HG03025 (cell line): ENCODE results near the gene PTPRD.
"Not testable (repeated sequence)": the region's sequence is repeated elsewhere in the genome, so short reads cannot be mapped to it uniquely, and the experiment has no call there.

ENCODE experiments used
- ATAC-seq: cut with Tn5 transposase; IDR thresholded peaks from one replicate; pipeline ENCODE4 v1.9.1; 2021; ENCODE audit warnings: mild to moderate bottlenecking, moderate library complexity; ENCODE audit not compliant: unreplicated experiment, low FRiP score

PTPRD gene

DNA sequence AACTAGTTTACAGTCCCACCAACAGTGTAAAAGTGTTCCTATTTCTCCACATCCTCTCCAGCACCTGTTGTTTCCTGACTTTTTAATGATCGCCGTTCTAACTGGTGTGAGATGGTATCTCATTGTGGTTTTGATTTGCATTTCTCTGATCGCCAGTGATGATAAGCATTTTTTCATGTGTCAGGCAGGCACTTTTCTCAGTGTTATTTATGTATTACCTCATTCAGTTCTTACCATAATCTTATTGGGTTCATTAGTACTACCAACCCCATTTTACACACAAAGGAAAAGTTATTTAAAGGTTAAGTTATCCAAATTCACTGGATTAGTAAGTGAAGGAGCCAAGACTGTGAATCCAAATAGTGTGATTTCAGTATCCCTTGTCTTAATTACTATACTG is 1644.5 kb downstream of the PTPRD start:
- not testable (repeated sequence) for ATAC-seq

DNA sequence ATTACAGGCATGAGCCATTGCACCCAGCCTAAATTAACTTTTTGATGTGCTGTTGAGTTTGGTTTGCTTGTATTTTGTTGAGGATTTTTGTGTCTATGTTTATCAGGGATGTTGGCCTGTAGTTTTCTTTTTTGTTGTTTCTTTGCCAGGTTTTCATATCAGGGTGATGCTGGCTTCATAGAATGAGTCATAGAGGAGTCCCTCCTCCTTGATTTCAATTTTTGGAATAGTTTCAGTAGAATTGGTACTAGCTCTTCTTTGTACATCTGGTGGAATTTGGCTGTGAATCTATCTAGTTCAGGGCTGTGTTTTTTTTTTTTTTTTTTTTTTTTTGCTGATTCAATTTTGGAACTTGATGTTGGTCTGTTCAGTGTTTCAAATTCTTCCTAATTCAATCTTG is 1648.9 kb downstream of the PTPRD start:
- ATAC-seq: no peak

DNA sequence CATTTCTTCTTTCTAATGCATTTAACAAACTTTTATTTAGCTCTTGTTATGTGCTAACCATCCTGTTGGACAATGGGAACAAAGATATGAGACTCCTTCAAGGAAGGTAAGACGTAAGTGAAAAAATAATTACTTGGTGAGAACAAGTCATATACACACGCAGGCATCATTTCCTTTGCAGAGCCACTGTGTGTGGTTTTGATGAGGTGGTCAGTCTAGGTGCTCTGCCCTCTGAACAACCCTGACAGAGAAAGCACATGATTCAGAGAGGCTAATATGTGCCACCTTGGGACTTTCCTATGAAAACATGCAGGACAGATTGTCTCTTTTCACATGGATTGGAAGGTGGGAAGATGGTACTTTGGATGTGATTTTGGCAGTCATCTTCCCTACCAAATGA is 1650.7 kb downstream of the PTPRD start:
- no peak for ATAC-seq

DNA sequence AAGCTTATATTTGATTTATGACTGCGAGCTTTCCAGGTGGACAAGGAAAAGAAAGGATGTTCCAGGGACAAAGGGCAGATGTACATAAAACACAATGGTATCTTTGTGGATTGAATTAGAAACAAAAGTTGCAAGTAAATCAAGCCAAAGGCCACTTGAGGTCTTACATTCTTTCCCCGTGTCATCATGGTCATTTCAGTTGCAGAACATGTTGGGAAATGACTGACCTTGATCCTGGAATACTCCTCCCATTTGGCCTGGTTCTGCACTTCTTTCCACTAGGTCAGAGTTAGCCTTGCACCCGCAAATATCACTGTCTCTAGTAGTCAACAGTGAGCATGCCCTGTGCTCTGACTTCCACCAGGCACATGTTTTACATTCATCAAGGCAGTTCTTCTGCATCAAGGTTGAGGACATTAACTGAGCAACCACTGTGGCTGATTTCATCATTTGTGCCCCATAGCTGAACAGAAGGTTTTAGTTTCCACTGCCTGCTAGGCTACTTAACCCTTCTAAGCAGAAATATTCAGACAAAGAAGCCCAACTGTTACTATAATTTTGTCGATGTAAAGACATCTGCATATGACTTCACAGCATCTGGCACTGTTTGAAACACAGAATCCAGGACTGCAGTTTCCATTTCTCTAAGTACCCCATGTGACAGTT is 1651.5 kb downstream of the PTPRD start:
- ATAC-seq: no peak

DNA sequence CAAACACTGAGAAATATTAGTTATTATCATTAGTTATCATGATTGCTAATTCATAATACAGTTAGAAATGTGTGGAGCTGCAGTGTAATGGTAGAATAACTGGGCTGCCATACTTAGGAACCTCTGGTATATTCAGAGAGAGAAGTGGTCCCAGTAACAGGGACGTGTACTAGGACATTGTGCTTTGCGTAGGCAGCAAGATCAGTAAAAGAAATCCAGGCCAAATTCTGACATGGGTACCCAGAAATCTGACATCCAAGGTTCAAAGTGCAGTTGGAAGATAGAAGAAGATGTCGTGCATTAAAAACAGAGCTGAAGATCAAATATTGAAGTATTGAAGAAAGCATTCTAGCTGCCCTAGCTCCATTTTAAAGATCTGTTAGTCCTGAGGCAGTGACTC is 1652.5 kb downstream of the PTPRD start:
- ATAC-seq: no peak

DNA sequence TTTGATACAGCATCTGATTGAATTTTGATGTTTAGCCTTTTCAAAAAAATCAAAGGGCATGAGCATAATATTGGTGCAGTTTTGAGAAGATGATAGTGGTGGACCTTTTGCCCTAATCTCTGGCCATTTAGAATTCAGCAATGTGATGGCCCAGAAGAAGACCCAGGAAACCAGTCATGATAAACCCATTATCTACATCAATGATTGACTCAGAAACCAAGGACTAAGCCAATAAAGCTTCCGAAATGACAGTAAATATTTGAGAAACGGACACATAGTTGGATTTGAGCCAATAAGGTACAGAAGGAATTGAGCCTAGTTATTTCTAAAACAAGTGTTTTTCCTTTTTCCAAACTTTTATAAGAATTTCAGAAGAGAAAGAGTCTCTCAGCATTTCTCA is 1654.4 kb downstream of the PTPRD start:
- ATAC-seq: no peak

DNA sequence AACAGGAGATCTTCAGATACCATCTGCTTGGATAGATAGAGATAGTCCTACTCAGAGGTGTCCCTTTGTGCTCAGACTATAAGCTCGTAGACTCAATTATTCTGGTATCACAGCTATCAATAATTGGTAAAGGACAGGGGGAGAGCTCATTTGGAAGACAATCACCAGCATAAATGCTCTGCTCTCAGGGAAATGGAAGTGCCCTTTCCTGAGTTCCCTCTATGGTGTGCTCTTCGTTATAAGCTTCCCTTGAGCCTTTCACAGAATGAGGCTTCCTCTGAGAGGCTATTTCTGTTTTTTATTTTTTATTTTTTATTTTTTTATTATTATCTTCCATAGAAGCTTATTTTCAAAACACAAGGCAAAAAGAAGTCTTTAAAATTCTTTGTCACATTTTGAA is 1657.5 kb downstream of the PTPRD start:
- no peak for ATAC-seq

DNA sequence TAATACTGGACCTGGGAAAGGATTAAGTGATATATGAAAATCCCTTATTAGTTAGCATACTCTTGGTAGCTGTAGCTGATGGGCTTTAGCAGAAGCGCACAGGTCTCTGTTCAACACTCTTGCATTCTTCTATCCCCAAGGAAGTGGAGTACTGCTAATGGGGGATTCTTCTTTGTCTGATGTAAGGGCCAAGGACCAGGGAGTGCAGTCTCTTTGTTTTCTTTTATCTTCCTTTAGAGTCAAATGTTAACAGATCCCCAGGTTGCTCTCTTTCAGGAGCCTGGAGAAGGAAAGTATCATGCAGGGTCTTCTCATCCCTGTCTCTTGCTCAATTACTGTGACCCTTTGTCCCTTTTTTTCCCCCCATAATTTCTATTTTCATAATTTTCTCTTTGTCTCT is 1666.3 kb downstream of the PTPRD start:
- no peak for ATAC-seq

DNA sequence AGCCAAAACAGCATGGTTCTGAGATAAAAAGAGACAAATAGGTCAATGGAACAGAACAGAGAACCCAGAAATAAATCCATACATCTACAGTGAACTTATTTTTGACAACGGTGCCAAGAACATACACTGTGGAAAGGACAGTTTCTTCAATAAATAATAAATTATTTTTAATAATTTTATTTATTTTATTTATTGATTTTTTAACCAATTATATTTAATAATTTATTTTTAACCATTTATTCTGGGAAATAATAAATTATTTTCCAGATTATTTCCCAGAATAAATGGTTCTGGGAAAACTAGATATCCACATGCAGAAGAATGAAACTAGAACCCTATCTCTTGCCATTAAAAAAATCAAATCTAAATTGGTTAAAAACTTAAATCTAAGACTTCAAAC is 1669.4 kb downstream of the PTPRD start:
- no peak for ATAC-seq

DNA sequence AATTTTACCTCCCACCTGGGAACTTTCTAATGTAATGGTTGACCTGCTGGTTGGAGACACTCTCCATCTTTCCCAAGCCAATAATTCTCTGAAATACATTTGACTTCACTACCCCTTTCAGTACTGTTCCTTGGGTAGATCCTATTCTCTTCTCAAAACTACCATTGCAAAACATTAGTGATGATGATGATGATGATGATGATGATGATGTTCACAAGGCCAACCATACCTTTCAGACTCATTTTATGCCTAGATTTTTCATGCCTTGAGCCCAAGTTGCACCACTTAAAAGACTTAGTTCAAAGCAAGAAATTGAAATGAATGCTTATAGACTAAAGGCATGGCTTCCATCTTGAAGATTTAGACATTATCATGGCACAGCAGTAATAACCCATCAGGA is 1672.2 kb downstream of the PTPRD start:
- no peak for ATAC-seq

DNA sequence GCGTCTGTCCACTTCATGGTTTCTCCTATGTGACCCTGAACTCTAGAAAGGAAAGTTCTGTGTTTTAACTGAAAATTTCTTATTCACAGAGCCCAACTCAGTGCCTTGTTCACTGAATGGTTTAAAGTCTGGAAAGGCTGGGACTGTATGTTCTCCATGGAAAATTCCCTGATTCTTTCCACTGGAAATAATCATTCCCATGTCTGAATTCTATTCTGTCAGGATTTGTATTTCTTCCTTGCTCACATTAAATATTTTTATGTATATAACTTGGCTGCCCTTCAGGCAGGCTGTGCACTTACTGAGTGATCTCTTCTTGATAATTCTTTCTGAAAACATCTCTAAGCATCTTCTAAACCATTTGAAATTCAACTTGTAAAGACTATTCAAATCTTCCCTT is 1686.3 kb downstream of the PTPRD start:
- ATAC-seq: no peak

DNA sequence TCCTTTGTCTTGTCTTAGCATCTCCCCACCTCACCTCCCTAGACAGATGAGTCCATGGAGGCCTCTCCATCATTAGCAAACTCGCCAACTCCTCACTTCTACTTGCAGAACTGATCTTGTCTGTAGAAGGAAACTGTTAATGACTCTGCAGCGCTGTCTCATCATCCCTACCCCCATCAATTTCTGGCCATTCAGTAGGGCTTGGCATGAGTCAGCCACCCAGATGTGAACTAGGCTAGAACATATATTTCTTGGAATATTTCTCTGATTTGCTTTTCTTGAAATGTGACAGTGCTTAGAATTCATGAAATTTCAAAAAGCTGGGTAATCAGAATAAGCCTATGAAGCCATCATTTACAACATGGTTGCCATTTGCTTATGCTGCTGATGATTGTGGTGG is 1688.2 kb downstream of the PTPRD start:
- ATAC-seq: no peak

DNA sequence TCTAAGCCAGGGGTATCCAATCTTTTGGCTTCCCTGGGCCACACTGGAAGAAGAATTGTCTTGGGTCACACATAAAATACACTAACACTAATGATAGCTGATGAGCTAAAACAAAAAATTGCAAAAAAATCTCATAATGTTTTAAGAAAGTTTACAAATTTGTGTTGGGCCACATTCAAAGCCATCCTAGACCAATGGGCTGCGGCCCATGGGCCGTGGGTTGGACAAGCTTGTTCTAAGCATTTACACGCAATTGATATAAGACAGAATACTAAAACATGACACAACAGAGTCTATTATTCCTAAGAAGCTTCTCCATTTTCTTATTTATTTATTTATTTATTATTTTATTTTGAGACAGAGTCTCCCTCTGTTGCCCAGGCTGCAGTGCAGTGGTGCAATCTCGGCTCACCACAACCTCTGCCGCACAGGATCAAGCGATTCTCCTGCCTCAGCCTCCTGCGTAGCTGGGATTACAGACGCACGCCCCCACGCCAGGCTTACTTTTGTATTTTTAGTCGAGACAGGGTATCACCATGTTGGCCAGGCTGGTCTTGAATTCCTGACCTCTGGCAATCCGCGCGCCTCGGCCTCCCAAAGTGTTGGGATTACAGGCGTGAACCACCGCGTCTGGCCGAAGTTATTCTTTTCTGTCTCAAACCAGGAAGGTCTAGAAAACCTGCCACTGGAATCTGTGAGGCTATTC is 1692.2 kb downstream of the PTPRD start:
- not testable (repeated sequence) for ATAC-seq

DNA sequence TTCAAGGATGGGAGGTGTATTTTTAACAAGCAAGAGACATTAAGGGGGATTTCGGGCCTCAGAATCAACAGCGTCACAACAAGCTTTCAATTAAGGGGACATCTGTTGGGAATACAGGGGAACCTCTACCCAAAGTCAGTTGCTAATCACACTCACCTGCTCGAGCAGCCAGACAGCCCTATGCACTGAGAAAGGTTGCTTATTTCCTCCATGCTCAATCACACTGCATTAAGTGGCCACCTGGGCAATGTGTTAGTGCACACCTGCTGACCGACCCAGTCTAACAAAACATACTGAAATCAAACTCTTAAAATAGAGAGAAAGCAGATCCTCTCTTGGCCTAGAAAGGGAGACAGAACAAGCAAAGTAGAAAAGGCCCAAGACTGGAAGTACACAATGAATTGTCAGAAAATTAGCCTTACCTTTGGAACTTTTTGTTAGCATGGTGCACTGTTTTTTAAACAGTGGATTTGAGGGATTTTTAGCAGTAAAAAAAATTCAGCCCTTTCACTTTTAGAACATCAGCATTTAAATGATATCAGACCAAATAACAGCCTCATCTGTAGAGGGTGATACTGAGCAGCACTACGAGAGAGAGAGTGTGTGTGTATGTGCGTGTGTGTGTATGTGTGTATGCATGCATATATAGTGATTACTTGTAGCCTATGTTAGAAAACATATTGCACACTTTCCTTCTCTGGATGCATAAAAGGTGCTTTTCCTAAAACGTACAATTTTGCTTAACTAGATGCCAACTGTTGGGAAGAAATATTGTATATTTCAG is 1694.7 kb downstream of the PTPRD start:
- ATAC-seq: no peak

DNA sequence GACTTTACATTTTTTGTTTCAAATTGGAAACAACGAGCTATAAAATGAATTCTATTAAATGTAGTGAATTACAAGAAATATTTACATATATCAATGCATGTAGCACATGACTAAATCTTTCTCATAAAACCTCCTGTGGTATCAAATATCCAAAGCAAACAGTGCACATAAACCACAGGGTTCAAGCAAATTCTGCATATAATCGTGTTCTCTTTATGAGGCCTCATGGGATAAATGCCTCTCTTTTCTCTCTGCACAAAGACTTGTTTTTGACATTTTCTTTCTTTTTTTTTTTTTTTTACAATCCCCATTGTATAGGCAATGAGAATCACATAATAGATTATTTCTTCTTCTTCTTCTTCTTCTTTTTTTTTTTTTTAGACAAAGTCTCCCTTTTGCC is 1696.0 kb downstream of the PTPRD start:
- no peak for ATAC-seq

DNA sequence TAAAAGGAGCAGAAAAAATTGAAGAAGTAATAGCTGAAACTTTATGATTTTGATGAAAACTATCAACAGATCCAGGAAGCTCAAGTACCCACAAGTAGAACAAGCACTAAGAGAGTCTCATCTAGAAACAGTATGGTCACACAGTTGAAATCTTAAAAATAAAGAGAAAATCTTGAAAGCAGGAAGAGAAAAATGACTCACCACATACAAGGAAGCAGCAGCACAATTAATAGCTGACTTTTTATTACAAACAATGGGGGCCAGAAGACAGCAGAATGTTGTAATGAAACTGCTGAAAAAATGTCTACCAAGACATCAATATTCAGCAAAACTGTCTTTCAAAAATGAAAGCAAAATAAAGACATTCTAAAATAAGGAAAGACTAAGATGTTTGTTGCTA is 1704.9 kb downstream of the PTPRD start:
- no peak for ATAC-seq

DNA sequence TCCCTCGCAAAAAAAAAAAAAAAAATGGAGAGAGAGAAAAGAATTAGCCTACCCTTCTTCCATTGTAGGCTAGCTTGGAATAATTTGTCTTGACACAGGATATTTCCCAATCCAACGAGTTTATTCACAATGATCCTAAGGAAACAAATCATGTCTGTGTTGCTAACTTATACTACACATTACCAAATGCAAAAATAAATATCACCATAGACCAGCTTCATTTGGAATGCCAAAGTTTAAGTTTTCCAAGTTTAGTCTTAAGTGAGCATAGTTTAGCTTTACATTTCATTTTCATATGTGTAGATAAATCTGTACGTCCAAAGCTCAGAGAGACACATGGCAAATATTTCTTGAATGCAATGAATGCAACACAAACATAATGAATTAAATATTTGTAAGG is 1707.1 kb downstream of the PTPRD start:
- ATAC-seq: no peak

DNA sequence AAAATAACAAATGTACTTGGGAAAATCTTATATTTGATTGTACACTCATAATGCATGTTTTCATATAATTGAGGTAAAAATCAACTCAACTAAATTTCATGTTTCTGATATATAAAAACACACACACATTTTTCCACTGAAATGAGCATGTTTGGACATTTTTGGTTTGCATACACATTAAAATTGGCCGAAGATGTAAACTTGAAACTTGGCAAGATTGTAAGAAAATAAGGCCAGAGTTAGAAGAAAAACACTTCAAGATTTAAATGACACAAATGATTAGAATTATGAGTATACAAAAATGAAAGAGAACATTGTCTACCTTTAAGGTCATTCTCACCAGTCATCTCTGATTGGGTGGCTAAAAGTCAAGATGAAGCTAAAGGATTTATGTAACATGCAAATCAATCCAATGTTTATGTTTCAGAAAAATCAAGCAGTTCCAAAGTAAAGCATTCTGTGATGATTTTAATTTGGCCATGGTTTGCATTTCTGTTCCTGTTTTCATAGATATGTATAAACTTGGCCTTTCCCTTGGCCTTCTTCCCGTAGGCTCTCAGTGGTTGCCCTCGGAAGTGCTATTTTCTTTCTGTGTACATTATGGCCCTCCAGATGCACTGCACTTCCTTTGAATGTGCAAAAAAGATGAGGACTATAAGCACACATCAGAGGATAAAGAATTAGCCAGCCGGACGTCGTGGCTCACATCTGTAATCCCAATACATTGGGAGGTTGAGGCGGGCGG is 1707.9 kb downstream of the PTPRD start:
- ATAC-seq: no peak

DNA sequence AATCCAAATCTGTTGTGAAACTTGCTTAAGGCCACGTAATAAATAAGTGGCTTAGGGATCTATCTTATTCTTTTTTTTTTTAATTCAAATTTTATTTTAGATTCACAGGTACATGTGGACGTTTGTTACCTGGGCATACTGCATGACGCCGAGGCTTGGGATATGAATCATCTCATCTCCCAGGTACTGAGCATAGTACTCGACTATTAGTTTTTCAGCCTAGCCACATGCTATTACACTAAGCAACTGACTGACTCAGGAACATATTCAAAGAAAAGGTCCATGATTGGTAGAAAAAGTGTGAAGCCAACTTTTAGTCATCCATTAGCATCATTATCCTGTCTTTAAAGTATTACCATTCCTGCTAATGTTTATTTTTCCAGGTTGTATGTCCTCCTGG is 1709.7 kb downstream of the PTPRD start:
- no peak for ATAC-seq

DNA sequence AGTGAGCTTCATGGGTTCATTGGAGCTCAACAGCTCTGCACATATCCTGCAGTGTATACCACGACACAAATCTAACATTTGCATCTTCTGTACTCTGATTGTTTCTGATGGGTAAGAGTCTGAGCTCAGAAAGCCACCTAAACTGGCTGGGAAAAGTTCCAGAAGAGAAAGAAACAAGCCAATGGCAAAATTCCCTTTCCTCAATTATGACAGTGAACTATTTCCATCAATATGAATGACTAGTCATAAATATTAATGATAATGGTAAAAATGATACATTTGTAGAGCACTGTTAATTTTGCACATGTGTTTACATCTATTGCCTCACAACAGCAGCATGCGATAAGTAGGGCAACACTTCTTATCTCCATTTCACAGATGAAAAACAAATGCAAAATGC is 1711.7 kb downstream of the PTPRD start:
- no peak for ATAC-seq

DNA sequence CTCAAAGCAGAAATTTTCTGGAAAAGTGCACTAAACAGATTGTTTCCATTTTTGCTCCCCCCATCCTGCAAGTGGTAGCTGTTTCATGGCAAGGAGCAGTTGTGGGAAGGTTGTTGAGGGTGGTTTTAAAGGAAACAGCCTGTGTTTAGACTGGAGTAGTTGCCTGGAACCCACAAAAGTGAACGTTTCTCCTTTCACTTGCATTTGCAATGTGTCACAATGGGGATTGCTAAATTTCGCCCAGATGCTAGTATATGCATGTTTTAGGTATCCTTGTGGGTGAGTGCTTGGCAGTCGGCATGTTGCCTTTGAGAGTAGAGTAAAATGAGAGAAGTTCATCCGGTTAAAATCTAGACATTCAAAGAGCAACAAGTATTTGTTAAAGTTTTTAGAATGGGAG is 1713.3 kb downstream of the PTPRD start:
- no peak for ATAC-seq
